Measurements from ENCODE around the gene CCDC12. TPM values are rescaled to one million over a fixed set of nuclear protein-coding genes. Genes with fewer than 3 reads are reported as not detected.

CCDC12 gene
- total RNA-seq, 1 experiment from 2014 or later, result 44.2 TPM

GRCh38 chr3:46957092-46957820 is 19.3 kb downstream of the CCDC12 start:
- ATAC-seq (no peak), DNase-seq (no peak)
- CTCF ChIA-PET, result no interaction called here
- Histone ChIP-seq H3K36me3 (ENCODE audit: low read depth, low read length) (peaks cover 9% of the 10 kb centered on the region), H3K9ac (ENCODE audit: low read length) (no peak overlapping the region), H3K27me3 (ENCODE audit: low read length) (no peaks in the 10 kb centered on the region), H4K20me1 (ENCODE audit: low read length) (peaks cover 85% of the 10 kb centered on the region), H3K9me3 (ENCODE audit: low read length) (no peaks in the 10 kb centered on the region), H3F3A (ENCODE audit: low read length, unreplicated experiment) (no peaks in the 10 kb centered on the region), H3K79me2 (ENCODE audit: low read length) (peaks cover 99% of the 10 kb centered on the region), H3K4me2 (ENCODE audit: low read length) (no peak overlapping the region), H3K9me2 (replicated peaks; ENCODE audit: low read length) (no peaks in the 10 kb centered on the region), H3K27ac (ENCODE audit: low read length) (no peak overlapping the region), H3K4me1 (ENCODE audit: insufficient read depth, low read length) (peaks cover 32% of the 10 kb centered on the region), H3K4me3 (ENCODE audit: low read length) (no peak overlapping the region), H2AFZ (ENCODE audit: low read length) (no peak overlapping the region)
- TF ChIP-seq EZH2phosphoT487 (IDR thresholded peaks at IDR 0.05; ENCODE audit: borderline replicate concordance, low read length), result no peak
- no peak for TF ChIP-seq CTCF (conservative IDR thresholded peaks at IDR 0.05; ENCODE audit: low read depth, low read length)
- no peak for TF ChIP-seq EZH2 (IDR thresholded peaks at IDR 0.05; ENCODE audit: low read length, unreplicated experiment)
- BruUV-seq (replicated peaks), result no TSS peak
- intact Hi-C loops (cut with micrococcal nuclease), result no loop called here
- POLR2A ChIA-PET (ENCODE audit: unreplicated experiment), result interaction anchor here (0.6 to 1.0 kb wide), 2 partner anchors 20 kb away, joined by 10 to 14 read pairs; no protein-coding TSS in a partner anchor

GRCh38 chr3:46955801-46956259 is 20.7 kb downstream of the CCDC12 start:
- ATAC-seq, result no peak
- TF ChIP-seq CTCF (conservative IDR thresholded peaks at IDR 0.05; ENCODE audit: low read depth, low read length) (no peak), EZH2 (IDR thresholded peaks at IDR 0.05; ENCODE audit: low read length, unreplicated experiment) (no peak), EZH2phosphoT487 (IDR thresholded peaks at IDR 0.05; ENCODE audit: borderline replicate concordance, low read length) (no peak)
- H3K36me3 ChIP-seq (ENCODE audit: low read depth, low read length), result peaks cover 9% of the 10 kb centered on the region

GRCh38 chr3:46955157-46955556 is 21.4 kb downstream of the CCDC12 start:
- CTCF ChIA-PET, result no interaction called here
- H3K9me3 ChIP-seq (ENCODE audit: low read length), result no peaks in the 10 kb centered on the region
- H3F3A ChIP-seq (ENCODE audit: low read length, unreplicated experiment), result no peaks in the 10 kb centered on the region
- H2AFZ ChIP-seq (ENCODE audit: low read length), result no peak overlapping the region
- intact Hi-C loops (cut with micrococcal nuclease), result no loop called here
- POLR2A ChIA-PET (ENCODE audit: unreplicated experiment), result no interaction called here
- ATAC-seq (no peak), DNase-seq (no peak)
- TF ChIP-seq EZH2phosphoT487 (IDR thresholded peaks at IDR 0.05; ENCODE audit: borderline replicate concordance, low read length) (no peak), CTCF (conservative IDR thresholded peaks at IDR 0.05; ENCODE audit: low read depth, low read length) (no peak), EZH2 (IDR thresholded peaks at IDR 0.05; ENCODE audit: low read length, unreplicated experiment) (no peak)
- no peak overlapping the region for H3K27ac ChIP-seq (ENCODE audit: low read length)
- no peaks in the 10 kb centered on the region for H3K9me2 ChIP-seq (replicated peaks; ENCODE audit: low read length)
- no TSS peak for BruUV-seq (replicated peaks)
- peaks cover 9% of the 10 kb centered on the region for H3K36me3 ChIP-seq (ENCODE audit: low read depth, low read length)
- H3K4me2 ChIP-seq (ENCODE audit: low read length), result no peak overlapping the region
- H3K79me2 ChIP-seq (ENCODE audit: low read length), result peaks cover 98% of the 10 kb centered on the region
- H4K20me1 ChIP-seq (ENCODE audit: low read length), result peaks cover 80% of the 10 kb centered on the region
- H3K9ac ChIP-seq (ENCODE audit: low read length), result no peak overlapping the region
- peaks cover 16% of the 10 kb centered on the region for H3K4me1 ChIP-seq (ENCODE audit: insufficient read depth, low read length)
- H3K27me3 ChIP-seq (ENCODE audit: low read length), result no peaks in the 10 kb centered on the region
- no peak overlapping the region for H3K4me3 ChIP-seq (ENCODE audit: low read length)

More at GRCh38 chr3:46955801-46956259, 20.7 kb downstream of the CCDC12 start:
- intact Hi-C loops (cut with micrococcal nuclease), result no loop called here
- CTCF ChIA-PET, result no interaction called here
- POLR2A ChIA-PET (ENCODE audit: unreplicated experiment), result no interaction called here
- Histone ChIP-seq H3K4me1 (ENCODE audit: insufficient read depth, low read length) (peaks cover 22% of the 10 kb centered on the region), H3K9me3 (ENCODE audit: low read length) (no peaks in the 10 kb centered on the region), H3K4me3 (ENCODE audit: low read length) (no peak overlapping the region), H4K20me1 (ENCODE audit: low read length) (peaks cover 80% of the 10 kb centered on the region), H3K27ac (ENCODE audit: low read length) (no peak overlapping the region), H3K79me2 (ENCODE audit: low read length) (peaks cover 98% of the 10 kb centered on the region), H3K9ac (ENCODE audit: low read length) (no peak overlapping the region), H3K27me3 (ENCODE audit: low read length) (no peaks in the 10 kb centered on the region), H2AFZ (ENCODE audit: low read length) (no peak overlapping the region), H3K9me2 (replicated peaks; ENCODE audit: low read length) (no peaks in the 10 kb centered on the region), H3F3A (ENCODE audit: low read length, unreplicated experiment) (no peaks in the 10 kb centered on the region), H3K4me2 (ENCODE audit: low read length) (no peak overlapping the region)
- DNase-seq, result no peak
- no TSS peak for BruUV-seq (replicated peaks)
